ENCODE data around the gene GPC6. TPM values are rescaled to one million over a fixed set of nuclear protein-coding genes. Genes with fewer than 3 reads are reported as not detected.

Gene GPC6
- total RNA-seq, 3 donors from 2014 or later, result 0.03 to 0.08 TPM; not detected in 1

DNA sequence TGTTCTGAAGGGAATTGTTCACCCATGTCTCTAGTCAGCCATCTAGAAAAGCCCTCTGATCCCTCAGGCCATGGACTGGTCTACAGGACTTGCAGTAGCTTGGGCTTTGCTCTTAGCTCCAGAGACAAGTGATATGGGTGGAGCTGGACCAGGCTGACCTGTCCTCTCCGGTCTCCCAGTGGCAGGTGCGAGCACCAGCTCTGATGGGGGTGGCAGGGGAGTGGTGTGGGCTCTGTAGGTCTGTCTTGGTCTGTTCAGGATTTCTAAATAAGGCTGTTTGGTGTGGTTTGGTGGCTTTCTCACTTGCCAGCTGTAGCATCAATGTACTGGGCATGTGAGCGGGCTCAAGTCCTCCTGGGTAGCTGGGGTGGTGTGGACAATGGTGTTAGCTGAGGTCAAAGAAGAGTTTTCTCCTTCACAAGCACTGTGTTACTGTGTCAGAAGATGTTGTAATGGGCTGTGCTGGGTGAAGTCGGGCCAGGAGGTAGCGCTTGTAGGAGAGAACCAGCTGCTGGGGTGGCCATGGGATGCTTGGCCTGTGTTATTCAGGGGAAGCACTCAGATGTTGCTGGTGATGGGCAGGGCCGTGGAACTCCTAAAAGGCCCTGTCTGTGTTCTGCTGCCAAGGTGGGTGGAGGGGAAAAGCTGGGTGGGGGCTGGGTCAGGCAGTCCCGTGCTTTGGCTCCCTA, 16.9 kb downstream of the GPC6 start:
- H3K36me3 Mint-ChIP-seq (ENCODE audit: insufficient read depth), result no peaks in the 10 kb centered on the region
- no peaks in the 10 kb centered on the region for H3K4me1 Mint-ChIP-seq (ENCODE audit: low read depth)
- ATAC-seq, result no peak
- H3K27me3 Mint-ChIP-seq (ENCODE audit: low read depth), result peaks cover 9% of the 10 kb centered on the region
- no peak for DNase-seq
- H3K9me3 Mint-ChIP-seq, result peaks cover 22% of the 10 kb centered on the region
- no peak overlapping the region for H3K4me3 Mint-ChIP-seq

DNA sequence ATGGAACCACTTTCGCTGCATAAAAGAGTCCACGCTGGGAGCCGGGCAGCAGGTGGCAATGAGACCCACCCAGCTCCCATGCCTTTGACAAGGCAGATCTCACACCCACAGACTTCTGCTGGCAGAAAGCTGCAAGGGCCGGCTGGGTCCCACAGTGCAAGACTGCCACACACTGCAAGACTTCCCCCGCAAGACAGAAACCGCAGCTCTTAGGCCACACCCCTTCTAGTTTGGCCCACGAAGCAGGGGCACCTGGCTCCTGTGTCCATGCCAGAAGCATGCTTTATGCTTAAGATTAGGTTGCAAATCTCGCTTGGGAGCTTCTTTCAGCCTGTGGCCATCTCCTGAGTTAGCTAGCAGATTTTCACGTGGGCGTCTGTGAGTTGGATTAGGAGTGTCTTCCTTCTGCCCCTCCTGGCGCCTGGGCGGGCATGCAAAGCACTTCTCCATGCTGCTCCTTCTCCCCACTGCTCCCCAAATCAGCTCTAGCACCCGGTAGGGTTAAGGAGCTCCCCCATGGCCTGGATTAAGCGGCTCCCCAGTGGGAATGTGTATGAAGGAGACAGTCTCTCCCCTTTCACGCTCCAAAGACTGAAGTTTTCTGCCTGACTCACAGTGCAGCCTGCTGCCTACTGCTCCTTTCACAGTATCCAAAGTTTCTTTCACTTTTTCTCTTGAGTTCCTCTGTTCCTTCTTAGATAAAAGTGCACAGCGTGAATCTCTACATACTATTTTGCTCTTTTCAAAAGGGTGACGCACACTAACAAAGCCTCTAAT, 17.7 kb downstream of the GPC6 start:
- DNase-seq (no peak), ATAC-seq (peak in 1 of 2 donors; percentile 48)
- peaks cover 14% of the 10 kb centered on the region for H3K9me3 Mint-ChIP-seq
- H3K4me1 Mint-ChIP-seq (ENCODE audit: low read depth), result no peaks in the 10 kb centered on the region
- no peak overlapping the region for H3K4me3 Mint-ChIP-seq
- no peaks in the 10 kb centered on the region for H3K36me3 Mint-ChIP-seq (ENCODE audit: insufficient read depth)
- H3K27me3 Mint-ChIP-seq (ENCODE audit: low read depth), result peaks cover 9% of the 10 kb centered on the region

DNA sequence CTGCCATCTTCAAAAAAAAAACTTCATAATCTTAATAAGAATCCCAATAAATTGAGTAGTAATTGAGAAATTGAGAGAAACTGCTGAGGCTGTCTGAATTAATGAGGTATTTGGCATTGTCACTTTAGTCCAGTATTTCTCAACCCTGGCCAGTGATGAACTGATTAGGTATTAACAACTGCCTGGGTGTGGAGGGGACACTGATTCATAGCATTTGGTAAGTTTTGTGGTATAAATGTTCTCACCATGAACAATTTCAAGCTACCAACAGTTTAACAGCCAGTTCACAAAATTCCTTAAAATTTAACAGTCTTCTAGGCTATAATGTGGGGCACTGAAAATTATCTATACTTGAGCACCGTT, 18.3 kb downstream of the GPC6 start:
- Mint-ChIP-seq H3K4me3 (no peak overlapping the region), H3K9me3 (peaks cover 10% of the 10 kb centered on the region), H3K4me1 (ENCODE audit: low read depth) (no peaks in the 10 kb centered on the region), H3K36me3 (ENCODE audit: insufficient read depth) (no peaks in the 10 kb centered on the region), H3K27me3 (ENCODE audit: low read depth) (peaks cover 9% of the 10 kb centered on the region)
- ATAC-seq, result no peak
- no peak for DNase-seq

DNA sequence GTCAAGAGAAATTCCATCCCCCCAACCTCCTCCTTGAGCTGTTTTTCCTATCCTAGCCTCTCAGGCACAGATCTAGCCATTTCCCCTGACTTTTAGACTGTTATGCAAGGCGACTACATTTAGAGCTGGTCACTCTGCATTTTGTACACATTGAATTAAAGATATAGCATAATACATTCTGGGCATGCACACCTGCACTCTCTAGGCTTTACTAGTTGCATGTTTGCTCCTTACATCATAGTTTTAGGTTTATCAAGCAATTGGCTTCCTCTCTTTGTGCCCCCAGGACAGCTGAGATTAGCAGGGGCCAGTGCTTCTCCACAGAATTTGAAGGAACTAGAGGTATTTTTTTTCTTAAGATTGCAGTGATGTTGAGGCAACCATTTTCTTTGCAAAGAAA, 19.5 kb downstream of the GPC6 start:
- ATAC-seq, result no peak
- no peak for DNase-seq
- no peaks in the 10 kb centered on the region for H3K36me3 Mint-ChIP-seq (ENCODE audit: insufficient read depth)

DNA sequence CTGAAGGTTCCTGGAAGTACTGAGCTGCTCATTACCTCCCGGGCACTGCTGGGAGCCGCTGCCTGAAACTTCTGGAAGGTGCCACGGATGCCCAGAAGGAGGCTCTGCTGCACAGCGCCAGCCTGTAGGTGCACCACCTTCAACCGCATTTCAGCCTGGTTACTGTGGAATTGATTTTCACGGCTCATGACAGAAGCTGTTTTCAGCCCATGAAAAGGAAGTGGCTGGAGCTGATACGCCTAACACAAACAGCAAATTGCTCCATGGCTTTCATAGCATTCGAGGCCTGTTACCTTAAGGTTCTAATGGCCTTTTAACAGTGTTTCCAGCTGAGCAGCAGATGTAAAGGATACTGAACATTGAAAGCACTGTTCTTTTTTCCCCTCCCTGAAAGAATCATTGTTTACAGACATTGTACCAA, 22.0 kb downstream of the GPC6 start:
- DNase-seq, result no peak
- no peak overlapping the region for H3K4me3 Mint-ChIP-seq
- no peaks in the 10 kb centered on the region for H3K36me3 Mint-ChIP-seq (ENCODE audit: insufficient read depth)
- peaks cover 6% of the 10 kb centered on the region for H3K27me3 Mint-ChIP-seq (ENCODE audit: low read depth)
- H3K9me3 Mint-ChIP-seq, result no peaks in the 10 kb centered on the region
- ATAC-seq, result no peak
- H3K4me1 Mint-ChIP-seq (ENCODE audit: low read depth), result no peaks in the 10 kb centered on the region

More for the DNA sequence above, 19.5 kb downstream of the GPC6 start:
- H3K4me1 Mint-ChIP-seq (ENCODE audit: low read depth), result no peaks in the 10 kb centered on the region
- H3K4me3 Mint-ChIP-seq, result no peak overlapping the region
- peaks cover 9% of the 10 kb centered on the region for H3K27me3 Mint-ChIP-seq (ENCODE audit: low read depth)
- peaks cover 7% of the 10 kb centered on the region for H3K9me3 Mint-ChIP-seq

DNA sequence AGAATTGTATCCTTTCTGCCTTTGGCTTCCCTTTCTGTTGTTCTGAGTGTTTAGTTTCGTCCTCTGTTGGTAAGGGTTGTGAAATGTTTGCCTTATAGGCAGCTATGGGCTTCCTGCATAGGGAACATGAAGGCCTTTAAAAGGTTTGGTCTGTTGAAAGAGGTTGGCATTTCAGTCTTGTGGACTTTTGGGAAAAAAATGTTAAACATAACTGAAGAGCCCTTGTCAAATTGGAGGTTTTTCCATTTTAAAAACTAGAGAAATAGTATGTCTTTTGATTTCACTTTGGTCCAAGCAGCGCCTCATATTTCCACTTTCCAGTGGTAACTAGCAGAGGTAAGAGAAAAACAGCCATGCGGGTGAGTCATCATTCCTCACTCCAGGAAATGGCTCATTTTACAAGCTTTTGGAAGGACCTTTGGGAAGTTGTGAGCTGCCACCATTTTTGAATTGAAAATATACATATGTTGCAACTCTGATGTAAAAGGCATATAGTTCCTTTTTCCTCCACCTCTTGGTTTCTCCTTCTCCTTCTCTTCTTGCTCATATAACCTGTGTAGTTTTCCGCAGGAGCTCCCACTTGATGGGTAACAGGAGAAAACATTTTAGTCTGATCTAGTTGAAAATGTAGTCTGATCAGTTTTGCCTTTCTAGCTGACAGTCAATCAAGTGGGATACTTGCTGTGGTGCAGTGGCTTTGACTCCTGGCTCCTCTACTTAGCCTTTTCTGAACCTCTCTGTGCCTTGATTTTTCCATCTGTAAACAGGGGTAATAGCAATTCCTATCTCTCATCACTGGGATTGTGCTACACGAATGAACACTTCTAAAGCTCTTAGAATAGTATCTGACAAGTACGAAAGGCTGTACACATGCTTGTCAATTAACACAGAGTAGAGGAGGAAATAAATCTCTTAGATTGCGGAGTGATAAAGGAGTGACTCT, 23.0 kb downstream of the GPC6 start:
- H3K27me3 Mint-ChIP-seq (ENCODE audit: low read depth), result peaks cover 2% of the 10 kb centered on the region
- no peaks in the 10 kb centered on the region for H3K36me3 Mint-ChIP-seq (ENCODE audit: insufficient read depth)
- ATAC-seq, result no peak
- H3K9me3 Mint-ChIP-seq, result no peaks in the 10 kb centered on the region
- H3K4me3 Mint-ChIP-seq, result no peak overlapping the region
- H3K4me1 Mint-ChIP-seq (ENCODE audit: low read depth), result no peaks in the 10 kb centered on the region
- DNase-seq, result no peak

DNA sequence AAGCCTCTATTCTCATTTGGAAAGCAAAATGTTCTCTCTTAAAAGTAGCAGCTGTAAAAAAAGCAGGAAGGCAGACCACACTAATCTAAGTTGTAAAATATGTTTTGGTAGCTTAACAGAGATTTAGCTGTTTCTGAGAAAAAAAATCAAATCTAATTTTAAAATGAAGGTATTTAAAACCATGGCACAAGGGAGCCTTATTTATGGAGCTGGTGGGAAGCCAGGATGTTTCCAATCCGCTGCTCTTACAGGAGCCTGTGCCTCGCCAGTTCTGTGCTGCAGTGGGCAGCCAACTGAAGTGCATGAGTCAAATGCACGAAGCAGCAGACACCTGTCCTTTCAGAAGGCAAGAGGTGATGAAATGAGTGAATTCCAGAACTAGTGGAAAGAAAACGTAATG, 28.2 kb downstream of the GPC6 start:
- Mint-ChIP-seq H3K4me3 (no peak overlapping the region), H3K27me3 (ENCODE audit: low read depth) (no peaks in the 10 kb centered on the region), H3K36me3 (ENCODE audit: insufficient read depth) (no peaks in the 10 kb centered on the region), H3K9me3 (peaks cover 4% of the 10 kb centered on the region), H3K4me1 (ENCODE audit: low read depth) (no peaks in the 10 kb centered on the region)
- DNase-seq (no peak), ATAC-seq (no peak)

DNA sequence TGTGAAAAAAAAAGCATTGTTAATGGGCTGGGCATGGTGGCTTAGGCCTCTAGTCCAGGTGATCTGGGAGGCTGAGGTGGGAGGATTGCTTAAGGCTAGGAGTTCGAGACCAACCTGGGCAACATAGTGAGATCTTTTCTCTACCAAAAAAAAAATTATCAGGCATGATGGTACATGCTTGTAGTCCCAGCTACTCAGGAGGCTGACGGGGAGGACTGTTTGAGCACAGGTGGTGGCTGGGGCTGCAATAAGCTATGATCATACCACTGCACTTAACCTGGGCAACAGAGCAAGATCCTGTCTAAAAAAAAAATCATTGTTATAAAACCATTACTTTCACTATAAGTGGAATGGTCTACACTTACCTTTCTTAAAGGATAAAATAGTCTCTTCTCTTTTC, 30.4 kb downstream of the GPC6 start:
- H3K27me3 Mint-ChIP-seq (ENCODE audit: low read depth), result no peaks in the 10 kb centered on the region
- H3K4me3 Mint-ChIP-seq, result no peak overlapping the region
- H3K36me3 Mint-ChIP-seq (ENCODE audit: insufficient read depth), result no peaks in the 10 kb centered on the region
- no peaks in the 10 kb centered on the region for H3K4me1 Mint-ChIP-seq (ENCODE audit: low read depth)
- no peak for DNase-seq
- H3K9me3 Mint-ChIP-seq, result peaks cover 4% of the 10 kb centered on the region
- ATAC-seq, result no peak

DNA sequence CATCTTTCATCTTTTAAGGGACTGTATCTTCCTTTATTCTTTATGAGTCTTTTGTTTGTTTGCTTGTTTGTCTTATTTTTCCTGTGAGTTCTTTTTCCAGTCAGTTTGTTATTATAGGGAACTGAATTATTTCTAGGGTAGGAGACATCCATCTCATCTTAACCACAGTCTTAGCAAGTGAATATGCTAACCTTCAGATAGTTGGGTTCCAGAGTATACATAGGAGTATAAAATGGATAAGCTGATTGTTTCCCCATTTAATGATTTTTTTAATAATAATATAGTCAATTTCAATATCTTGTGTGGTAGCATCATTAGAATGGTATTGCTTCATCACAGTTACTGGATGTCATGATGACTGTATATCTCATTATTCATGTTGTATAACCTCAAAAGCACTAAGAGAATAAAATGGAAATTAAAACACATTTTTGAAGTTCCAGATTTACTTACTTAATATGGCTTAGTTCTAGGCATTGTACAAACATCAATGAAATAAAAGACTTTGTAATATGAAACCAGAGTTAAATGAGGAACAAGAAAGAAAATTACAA, 33.0 kb downstream of the GPC6 start:
- no peak overlapping the region for H3K4me3 Mint-ChIP-seq
- no peaks in the 10 kb centered on the region for H3K36me3 Mint-ChIP-seq (ENCODE audit: insufficient read depth)
- H3K9me3 Mint-ChIP-seq, result peaks cover 4% of the 10 kb centered on the region
- ATAC-seq (no peak), DNase-seq (no peak)
- no peaks in the 10 kb centered on the region for H3K27me3 Mint-ChIP-seq (ENCODE audit: low read depth)
- no peaks in the 10 kb centered on the region for H3K4me1 Mint-ChIP-seq (ENCODE audit: low read depth)

DNA sequence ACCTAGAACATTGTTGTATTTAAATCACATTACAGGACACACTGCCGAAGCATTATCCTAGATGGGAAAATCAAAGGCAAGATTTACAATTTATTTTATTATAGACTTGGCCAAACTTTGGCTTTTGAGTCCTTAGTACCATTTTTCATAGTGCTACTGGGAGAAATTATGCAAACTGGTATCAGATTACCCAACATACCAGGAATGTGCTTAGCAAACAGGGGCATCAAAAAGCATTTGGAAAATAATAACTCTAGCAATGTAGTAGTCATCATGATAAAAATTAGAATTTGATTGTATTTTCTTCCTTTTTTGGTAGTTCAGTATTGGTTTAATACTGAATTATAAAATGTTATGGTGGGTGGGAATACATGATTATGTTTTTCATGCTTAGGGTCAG, 34.0 kb downstream of the GPC6 start:
- H3K27me3 Mint-ChIP-seq (ENCODE audit: low read depth), result no peaks in the 10 kb centered on the region
- peaks cover 4% of the 10 kb centered on the region for H3K9me3 Mint-ChIP-seq
- no peaks in the 10 kb centered on the region for H3K4me1 Mint-ChIP-seq (ENCODE audit: low read depth)
- no peak for ATAC-seq
- no peak overlapping the region for H3K4me3 Mint-ChIP-seq
- DNase-seq, result no peak
- H3K36me3 Mint-ChIP-seq (ENCODE audit: insufficient read depth), result no peaks in the 10 kb centered on the region

DNA sequence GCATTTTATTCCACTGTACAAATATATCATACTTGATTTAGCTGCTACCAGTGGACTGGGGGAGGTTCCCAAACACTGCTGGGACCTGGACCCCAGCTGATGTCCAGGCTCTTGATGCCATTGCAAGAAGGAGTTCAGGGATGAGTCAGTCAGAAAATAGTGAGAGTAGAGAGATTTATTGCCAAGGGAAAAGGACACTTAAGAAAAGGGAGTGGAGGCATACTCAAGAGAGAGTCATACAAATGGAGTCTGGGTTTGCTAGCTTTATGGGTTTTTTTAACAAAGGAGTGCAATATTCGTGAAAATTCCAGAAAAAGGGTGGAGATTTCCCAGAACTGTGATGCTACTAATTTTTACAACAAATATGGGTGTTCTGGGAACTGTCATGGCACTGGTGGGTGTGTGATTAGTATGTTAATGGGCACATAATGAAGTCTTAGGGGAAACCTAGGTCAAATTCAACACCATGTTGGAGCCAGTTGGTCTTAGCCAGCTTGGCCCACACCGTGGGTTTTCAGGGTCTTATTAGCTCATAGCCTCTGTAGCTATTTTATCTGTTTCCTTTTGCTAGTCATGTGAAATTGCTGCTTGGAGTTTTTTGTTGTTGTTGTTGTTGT, 36.2 kb downstream of the GPC6 start:
- DNase-seq (no peak), ATAC-seq (no peak)
- Mint-ChIP-seq H3K4me3 (no peak overlapping the region), H3K27me3 (ENCODE audit: low read depth) (no peaks in the 10 kb centered on the region), H3K4me1 (ENCODE audit: low read depth) (no peaks in the 10 kb centered on the region), H3K9me3 (no peaks in the 10 kb centered on the region), H3K36me3 (ENCODE audit: insufficient read depth) (no peaks in the 10 kb centered on the region)

DNA sequence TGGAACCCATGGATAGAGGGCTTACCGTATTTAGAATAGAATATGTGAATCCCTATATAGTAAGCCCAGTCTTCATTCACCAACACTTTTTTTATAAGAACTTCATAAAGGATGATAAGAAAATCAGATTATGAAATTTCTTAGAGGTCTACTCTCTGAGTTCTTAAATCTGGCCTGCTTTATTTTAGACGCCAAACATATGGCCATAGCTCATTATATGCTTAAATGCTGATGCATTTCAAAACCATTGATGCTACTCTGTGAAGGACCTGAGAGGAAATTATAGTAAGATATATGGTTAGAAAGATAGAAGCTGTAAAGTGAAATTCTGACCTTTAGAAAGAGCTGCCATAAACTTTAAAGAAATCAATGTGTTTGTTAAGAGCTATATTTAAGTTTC, 38.3 kb downstream of the GPC6 start:
- Mint-ChIP-seq H3K36me3 (ENCODE audit: insufficient read depth) (no peaks in the 10 kb centered on the region), H3K27me3 (ENCODE audit: low read depth) (no peaks in the 10 kb centered on the region), H3K4me1 (ENCODE audit: low read depth) (no peaks in the 10 kb centered on the region), H3K4me3 (no peak overlapping the region), H3K9me3 (no peaks in the 10 kb centered on the region)
- DNase-seq (no peak), ATAC-seq (no peak)

DNA sequence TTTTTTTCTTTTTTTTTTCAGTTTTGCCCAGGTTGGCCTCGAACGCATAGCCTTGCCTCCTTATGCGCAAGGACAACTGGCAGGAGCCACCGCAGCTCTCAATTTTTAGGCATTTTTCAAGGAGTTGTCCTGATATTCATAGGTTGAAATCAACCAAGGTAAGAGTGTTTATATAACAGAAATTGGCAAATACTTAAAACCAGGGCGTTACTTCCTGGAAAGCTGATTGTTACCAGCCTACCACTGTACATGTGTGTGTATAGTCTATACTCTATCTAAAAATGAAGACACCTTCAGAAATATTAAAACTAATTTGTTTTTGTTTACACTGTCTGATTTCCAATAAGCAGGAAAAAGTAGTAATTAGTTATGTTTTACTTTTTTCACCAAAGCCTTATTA, 39.2 kb downstream of the GPC6 start:
- no peak for ATAC-seq
- no peaks in the 10 kb centered on the region for H3K9me3 Mint-ChIP-seq
- no peaks in the 10 kb centered on the region for H3K36me3 Mint-ChIP-seq (ENCODE audit: insufficient read depth)
- no peaks in the 10 kb centered on the region for H3K4me1 Mint-ChIP-seq (ENCODE audit: low read depth)
- H3K4me3 Mint-ChIP-seq, result no peak overlapping the region
- H3K27me3 Mint-ChIP-seq (ENCODE audit: low read depth), result no peaks in the 10 kb centered on the region
- DNase-seq, result no peak

DNA sequence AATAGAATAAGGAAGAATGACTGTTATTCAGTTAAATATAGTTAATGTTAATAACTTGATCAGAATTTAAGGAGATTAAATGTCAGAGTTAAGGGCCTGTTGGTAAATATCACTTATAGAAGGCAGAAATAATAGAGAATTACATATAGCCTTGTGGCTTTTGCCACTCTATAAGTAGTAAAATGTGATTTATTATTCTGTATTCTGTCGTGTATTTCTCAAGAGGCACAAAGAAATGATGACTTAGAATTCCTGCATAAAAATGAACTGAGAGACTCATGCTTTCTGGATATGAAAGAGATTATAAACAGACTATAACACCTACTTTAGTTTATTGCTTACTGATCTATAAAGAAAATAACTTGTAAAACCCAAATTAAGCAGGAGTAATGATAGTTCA, 40.1 kb downstream of the GPC6 start:
- DNase-seq (no peak), ATAC-seq (no peak)
- H3K4me3 Mint-ChIP-seq, result no peak overlapping the region
- no peaks in the 10 kb centered on the region for H3K36me3 Mint-ChIP-seq (ENCODE audit: insufficient read depth)
- H3K4me1 Mint-ChIP-seq (ENCODE audit: low read depth), result no peaks in the 10 kb centered on the region
- no peaks in the 10 kb centered on the region for H3K27me3 Mint-ChIP-seq (ENCODE audit: low read depth)
- no peaks in the 10 kb centered on the region for H3K9me3 Mint-ChIP-seq
